Mesenteric fat pad (tissue), 1 donor: Measurements from ENCODE around the gene ERRFI1. TPM values are rescaled to one million over a fixed set of nuclear protein-coding genes. Genes with fewer than 3 reads are reported as not detected.

Source experiments
- DNase-seq: peaks from one replicate; pipeline ENCODE4 v3.0.0-alpha.2; 2020; ENCODE audit warnings: low spot score
- total RNA-seq: library from RNA; stranded (reverse); fragmentation: NEBNext Ultra II Directional; extraction: Animal tissue kit (Norgen Biotek cat#: 25700); gene quantifications from one replicate; pipeline ENCODE4 v1.2.1, GENCODE V29; 2021
- donor health status: DM: yes; HTN: yes; CAD: no.

Gene ERRFI1
- total RNA-seq, 1 donor from 2014 or later = 100 TPM

DNA sequence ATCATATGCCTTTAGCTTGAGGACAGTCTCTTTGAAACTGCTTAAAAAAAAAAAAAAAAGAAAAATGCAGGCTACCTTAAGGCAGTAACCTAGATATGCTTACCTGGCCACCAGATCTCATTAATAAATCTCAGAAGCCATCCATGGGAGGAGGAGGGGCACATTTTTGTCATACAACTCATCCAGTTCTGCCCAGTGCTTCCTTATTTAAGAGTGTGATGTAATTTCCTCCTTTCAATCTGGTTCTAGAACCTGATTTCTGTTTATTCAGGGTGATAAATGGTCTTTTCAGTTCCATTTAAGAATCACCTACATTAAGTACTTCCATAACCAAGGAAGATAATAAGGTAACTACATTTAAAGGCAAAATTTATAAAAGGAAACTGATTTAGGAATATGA, 6.1 kb downstream of the ERRFI1 start:
- DNase-seq = no peak

DNA sequence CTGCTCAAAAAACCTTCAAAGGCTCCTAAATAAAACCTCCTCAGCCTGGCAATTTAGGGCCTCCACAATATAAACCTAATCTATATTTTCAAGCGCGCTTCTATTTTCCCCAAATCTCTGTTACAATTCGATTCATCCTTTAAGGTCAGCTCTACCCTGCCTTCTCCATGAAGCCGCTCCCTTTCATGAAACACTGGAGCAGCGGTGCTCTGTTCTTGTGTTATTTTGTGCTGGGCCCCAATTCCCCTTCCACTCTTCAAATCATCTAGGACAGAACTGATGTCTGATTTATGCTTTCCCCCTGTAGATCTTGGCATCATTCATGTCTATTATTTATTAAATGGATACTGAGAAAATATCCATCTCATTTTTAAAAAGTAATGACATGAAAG, 6.9 kb downstream of the ERRFI1 start:
- no peak for DNase-seq

DNA sequence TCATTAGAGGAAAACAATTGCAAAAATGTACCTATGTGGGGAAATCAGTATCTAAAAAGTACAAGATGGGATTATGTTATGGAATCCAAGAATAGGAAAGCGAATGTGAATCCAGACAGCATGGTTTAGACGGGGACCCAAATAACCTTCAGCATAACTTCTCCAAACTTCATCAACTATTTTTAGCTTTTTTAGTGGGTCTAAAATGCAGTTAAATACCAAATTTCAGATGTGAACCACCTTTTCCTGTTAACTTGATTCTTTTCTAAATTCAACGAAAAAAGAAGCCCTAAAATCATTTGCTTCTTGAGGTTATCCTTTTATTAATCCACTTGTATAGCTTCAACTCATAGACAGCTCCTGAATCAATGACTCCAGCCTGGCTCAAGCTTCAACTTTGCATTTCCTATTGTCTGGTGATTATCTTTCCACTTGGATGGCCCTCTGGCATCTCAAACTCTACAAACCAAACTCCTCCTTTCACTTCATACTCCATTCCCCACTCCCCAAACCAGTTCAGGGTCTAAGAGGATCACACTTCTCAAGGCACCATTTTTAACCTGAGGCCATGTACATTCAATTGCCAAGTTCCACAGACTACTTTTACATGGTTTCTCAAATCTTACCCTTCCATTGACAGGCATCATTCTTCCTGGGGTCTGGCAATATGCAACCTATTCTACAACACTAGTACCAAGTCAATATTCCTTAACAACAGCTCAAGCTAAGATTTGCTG, 7.4 kb downstream of the ERRFI1 start:
- no peak for DNase-seq

DNA sequence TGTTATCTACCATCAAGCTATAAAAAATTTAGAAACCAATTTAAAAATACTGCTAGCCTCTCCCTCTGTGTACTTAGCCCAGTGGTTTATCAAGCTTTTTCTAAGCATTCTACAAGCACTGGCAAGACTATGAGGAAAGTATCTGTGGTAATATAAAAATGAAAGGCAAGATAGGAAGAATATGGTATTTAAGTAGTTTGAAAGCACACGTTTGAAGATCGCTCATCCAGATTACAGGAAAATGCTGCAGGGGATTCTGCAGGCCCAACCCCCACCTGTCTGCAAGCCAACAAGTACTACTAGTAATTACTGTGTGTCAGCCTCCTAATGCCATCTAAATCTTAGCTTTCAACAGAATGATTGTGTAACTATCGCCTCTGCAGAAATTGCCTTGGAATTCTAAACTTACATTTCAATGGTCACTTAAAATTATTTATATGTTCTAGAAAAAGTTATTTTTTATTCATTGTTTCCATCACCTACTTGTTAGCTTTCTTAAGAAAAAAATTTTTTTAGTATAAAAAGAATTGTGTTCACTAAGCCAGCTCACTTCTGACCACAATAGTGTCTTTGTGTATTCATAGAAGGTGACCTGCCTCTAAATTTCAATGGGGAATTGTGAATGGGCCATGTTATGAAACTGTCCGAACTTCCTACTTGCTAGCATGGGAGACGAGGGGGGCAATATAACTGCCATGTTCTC, 8.5 kb downstream of the ERRFI1 start:
- no peak for DNase-seq

DNA sequence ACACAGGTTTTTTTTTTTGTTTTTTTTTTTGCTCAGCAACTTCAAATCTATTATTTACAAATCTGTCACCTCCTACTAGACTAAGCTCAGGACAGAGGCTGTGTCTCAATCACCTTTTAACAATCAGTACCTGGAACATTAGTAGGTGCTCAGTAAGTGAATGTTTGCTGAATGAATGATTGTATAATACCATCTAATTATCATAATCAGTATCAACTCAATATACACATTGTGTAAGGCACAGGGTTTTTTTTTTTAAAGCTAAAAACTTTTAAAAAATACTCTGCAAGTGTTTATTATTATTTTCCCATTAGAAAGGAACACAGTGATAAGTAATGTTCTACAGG, 9.2 kb downstream of the ERRFI1 start:
- DNase-seq = no peak

DNA sequence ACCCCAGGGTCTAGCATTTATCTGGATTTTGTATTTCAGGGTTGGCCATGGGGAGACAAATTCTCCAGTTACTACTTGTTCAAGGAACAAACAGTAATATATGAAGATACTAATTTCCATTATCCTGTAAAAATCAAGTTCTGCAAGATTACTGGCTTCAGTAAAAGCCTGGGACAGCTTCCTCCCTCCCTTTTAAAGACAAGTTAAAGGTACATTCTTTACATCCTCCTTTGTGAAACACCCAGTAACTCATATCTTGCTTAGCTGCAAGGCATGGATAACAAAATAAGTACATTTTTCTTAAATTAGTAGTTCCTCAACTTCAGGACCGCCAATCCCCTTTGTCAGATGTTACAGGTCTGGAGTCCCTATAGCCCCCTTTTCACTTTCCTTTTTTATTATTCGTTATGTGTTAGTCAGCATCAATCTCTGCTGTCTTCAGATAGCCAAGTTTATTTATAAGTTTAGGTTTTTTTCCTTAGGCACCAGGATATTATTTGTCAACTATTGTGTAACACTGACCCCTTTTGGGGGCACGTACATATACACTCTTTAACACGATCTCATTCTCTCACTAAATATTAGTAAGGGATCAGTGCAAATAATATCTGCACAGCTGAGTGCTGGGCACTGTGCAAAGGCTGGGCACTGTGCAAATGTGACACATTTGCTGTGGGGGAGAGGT, 9.8 kb downstream of the ERRFI1 start:
- DNase-seq = no peak

DNA sequence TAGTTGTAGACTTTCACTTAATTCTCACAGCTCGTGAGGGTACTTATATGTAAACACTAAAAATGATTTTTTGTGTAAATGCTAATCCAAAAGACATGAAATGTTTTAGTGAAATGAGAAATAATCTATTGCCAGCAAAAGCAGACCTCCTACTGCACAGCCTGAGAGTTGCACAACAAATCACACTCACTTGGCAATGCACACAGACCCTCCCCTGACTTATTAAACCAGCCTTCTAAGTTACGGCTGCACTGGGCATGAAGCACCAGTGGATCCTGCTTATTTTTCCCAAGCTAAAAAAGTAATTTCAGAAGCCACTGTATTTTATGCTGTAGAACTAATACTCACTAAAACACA, 10.3 kb downstream of the ERRFI1 start:
- DNase-seq = no peak

DNA sequence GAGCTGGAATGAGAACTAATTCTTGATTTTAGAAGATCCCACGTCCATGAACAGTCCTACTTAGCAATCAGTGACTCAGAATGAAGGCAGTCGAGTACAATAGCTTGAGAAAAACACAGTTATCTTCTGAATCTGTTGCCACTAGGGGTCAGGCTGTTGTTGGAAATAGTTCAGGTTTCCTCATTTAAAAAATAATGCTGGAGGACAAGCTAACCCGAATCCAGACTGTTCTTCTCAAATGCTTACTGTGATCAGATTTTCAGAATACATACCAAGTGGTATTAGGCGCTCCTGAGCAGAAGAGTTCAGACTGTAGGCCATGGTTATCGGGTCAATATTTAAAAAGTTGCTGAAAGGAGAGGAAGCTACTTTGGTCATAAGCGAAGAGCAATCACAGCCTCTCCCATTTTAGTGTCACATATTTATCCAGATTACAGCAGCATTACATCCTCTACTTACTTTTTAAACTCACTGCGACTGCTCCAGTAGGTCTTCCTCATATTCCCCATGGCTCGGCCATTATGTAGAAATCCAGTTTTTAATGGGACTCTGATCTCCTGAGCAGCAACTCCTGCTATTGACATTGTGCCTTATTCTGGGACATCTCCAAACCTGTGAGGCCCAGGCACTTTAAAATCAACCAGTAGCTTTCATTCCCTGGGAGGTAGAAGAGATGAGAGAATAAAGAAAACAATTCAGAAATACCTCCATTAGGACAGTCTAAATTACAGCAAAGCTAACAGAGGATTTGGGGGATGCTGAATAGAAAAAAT, 10.9 kb downstream of the ERRFI1 start:
- no peak for DNase-seq

DNA sequence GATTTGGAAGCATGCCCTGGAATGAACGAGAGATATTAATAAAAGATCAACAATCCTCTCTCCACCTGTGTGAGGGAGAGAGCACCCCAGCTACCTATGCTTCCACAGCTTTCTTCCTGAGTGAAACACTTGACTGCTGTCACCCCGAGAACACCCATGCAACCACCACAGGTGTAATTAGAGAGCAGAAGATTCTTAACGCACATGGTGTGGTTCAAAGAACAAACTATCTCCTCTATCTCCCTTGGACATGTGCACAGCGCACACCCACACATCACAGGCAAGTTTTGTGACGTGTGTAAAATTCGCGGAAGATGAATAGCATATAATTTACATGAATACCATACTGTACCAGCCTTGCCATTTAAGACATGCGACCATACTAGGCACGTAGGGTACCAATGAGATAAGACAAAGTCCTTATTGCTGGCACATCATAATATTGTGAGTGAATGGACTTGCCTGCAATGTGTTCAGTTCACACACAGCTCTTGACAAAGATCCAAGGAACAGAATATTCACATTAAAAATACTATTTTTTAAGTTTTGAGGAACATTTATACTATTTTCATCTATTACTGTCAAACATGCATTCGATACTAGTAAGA, 11.6 kb downstream of the ERRFI1 start:
- no peak for DNase-seq

DNA sequence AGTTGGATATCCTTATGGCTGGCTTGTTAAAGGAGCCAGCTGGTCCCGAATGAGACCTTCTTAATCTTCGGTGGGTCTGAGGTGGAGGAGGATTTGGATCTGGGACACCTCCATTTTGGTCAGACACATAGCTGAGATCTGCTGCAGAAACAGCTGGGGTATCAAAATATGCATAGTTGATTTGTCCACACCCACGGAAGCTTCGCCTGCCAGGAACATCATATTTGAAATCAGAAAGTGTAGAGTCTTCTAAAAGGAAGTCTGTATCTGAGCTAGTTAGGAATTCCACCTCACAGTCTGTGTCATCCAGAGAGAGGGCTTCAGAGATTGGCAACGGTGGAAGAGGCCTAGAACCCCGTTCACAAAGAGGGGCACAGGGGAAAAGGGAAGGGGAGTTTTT, 12.3 kb downstream of the ERRFI1 start:
- DNase-seq = no peak

DNA sequence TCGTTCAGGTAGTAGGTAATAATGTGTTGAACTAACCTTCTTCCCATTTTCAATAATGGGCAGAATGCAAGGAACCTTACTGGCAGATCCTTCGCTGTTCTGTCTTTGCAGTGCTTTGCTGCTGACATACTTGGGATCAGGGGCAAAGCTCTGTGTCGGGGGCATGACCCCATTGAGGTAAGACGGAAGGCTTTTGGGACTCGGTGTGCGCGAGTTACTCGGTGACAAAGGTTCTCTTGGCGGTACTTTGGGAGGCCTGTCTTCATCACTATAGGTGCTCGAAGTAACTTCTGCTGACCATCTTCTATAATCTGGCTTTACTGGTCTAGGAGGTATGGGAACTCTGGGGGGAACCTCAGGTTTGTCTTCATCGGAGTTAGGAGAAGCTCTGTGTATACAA, 12.7 kb downstream of the ERRFI1 start:
- no peak for DNase-seq

DNA sequence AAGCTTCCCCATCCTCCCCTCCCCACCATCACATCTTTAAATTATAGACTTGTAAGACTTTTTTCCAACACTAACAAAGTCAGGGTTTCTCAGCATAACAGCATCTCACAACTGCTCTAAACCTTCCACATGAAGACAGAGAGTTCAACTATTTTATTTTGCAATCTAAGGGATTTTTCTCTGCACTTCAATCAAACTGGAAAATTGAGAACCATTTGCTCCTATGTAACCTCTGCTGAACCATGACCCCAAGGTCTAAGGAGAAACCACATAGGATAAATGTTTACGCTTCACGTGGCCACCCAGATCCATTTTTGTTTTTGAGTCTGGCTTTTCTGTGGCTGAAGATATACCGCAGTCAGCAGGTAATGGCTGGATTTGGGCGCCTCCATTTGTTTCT, 13.2 kb downstream of the ERRFI1 start:
- no peak for DNase-seq

DNA sequence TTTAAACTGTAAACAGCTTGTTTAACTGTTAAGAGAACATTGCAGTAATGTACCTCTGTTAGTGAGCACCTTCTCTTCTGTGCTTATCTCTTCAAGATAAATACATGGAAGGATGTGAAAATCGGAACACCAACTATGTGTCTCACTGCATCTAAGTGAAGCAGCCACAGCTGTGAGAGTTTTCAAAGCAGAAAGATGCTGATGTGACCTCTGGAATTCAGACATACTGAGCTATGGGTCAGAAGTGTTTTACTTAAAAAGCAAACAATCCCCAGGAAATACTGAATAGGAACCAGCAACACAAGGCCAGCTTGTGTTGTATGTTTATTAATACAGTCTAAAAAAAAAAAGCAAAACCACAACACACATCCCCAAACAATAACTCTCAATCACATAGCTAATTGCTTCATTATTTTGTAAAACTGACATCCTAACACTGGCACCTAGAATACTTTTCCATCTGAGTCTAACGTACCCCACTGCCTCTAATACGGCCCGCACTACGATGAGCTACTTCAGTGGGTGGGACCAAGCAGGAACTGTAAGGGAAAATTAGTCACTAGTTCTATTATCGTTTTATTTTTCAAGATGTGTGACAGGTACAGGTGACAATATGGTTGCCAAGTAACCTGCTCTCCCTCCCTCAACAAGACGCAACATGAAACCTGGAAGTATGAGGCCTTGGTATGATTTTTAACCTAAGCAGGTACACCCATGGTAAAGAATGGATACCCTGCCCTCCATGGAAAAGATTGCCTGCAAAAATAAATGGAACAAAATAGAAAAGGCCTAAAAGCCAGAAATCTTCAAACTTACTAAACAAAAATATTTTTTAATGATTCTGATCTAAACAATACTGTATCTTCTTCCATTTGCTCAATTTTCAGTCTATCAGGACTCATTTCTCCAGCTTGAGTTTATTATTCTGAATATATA, 13.9 kb downstream of the ERRFI1 start:
- no peak for DNase-seq

DNA sequence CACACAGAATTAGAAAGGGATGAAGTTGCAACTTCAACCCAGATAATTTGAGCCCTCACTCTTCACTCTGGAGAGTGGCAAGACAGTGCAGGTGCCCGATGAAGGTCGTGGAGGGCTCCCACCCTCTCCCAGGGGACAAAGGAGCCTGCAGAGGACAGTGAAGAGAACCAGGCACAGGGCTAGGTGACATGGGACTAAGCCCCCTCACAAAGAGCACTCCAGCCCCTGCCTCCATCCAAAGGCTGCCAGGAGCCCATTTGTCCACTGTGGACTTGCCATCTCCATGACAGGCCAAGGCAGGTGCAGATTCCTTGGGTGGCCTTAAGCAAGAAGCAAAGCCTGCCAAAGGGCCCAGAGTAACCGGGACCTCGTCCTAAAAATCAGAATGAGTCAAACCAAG, 15.1 kb downstream of the ERRFI1 start:
- DNase-seq = no peak

DNA sequence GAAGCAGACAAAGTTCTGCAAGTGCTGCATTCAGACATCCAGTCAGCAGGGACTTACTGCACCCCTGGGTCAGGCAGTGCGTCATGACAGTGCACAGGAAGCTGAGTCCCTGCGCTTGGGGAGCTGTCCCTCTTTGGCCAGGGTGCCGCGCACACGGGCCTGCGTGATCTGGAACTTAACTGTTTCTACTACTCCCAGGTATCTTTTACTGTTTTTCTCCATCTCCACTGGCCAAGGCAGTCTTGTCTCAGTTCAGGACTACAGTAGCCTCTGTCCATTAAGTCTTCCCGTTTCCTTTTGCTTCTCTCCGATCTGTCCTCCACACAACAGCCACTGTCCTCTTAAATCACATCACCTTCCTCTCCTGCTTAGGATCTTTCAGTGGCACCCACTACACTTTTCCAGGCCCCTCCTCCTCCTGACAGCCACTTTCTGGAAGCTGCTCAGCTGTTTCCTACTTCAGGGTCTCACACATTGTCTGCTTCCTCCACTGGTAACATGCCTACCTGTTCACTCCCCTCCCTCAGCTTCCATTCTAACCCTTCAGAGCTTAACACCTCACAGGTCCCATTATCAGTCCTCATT, 15.9 kb downstream of the ERRFI1 start:
- DNase-seq = no peak

DNA sequence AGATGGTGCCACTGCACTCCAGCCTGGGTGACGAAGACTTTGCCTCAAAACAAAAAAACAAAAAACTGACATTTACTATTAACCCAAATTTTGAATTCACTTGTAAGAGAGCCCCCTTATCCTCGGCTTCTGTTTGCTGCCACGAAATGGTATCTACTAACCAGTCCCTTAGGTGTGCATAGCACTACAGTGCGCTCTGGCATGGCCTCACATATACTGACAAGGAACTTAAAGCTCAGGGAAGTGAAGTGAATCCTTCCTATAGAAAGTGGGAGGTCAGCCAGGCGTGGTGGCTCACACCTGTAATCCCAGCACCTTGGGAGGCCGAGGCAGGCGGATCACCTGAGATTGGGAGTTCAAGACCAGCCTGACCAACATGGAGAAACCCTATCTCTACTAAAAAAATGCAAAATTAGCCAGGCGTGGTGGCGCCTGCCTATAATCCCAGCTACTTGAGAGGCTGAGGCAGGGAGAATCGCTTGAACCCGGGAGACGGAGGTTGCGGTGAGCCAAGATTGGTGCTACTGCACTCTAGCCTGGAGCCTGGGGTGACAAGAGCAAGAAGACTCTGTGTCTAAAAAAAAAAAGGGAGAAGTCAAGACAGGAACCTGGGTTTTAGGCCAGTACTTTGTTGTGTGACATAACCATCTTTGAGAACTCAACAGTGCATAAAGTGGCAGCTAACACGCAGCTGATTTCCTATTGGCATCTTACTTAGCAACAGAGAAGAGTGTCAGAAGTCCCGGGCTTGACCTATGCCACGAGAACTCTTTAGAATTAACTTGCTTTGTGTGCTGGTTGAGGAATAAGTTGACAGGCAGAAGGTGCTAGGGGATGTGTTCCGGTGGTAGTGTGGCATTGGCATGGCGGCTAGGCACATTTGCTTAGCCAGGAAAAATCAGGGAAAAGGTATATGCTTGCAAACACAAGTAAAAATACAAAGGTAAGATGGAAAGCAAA, 16.8 kb downstream of the ERRFI1 start:
- no peak for DNase-seq

DNA sequence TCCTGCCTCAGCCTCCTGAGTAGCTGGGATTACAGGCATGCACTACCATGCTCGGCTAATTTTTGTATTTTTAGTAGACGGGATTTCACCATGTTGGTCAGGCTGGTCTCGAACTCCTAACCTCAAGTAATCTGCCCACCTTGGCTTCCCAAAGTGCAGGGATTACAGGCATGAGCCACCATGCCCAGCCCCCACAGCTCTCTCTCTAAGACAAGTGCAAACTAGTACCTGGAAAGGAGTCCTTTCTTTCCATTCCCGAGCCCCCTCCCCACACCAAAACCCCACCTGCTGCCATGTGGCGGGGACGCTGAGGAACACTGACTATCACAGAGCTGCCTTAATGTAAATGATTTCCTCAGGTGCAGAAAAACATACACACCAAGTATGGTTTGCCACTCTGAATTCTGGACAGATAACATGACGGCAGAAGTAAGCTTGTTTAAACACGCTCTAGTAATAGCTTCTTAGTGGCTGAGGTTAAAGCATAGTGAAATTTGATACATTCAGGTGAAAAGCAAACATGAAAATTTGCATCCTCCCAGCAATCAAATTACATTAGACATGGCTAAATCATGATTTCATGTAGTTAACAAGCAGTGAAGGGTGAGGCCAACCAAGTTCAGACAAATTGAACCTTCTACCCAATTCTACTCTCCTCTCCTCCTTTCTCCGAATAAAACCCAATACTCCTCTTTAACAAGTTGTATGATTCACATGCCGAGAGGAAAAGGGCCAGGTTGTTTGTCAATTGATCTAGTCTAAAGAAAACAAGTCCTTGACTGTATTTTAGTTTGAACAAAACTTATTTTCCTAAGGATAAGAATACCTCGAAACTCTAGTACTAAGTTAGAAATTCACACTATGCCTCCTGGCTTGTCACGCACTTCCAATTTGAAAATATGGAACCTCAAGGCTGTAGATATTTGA, 19.8 kb downstream of the ERRFI1 start:
- DNase-seq = no peak
